ENCODE results near the gene NDUFS2. TPM values are rescaled to one million over a fixed set of nuclear protein-coding genes. Genes with fewer than 3 reads are reported as not detected.
"Not testable (repeated sequence)": the region's sequence is repeated elsewhere in the genome, so short reads cannot be mapped to it uniquely, and the experiment has no call there.

NDUFS2 gene
- total RNA-seq, 4 donors from 2014 or later: 82.6 to 209 (median 144) TPM

- Histone ChIP-seq H3K4me1 (no peaks in the 10 kb centered on the region), H3K36me3 (no peaks in the 10 kb centered on the region), H3K9me3 (no peaks in the 10 kb centered on the region), H3K27me3 (no peaks in the 10 kb centered on the region), H3K27ac (no peak overlapping the region), H3K4me3 (no peak overlapping the region)
- TF ChIP-seq POLR2A (IDR thresholded peaks at IDR 0.05) (no peak), POLR2AphosphoS5 (IDR thresholded peaks at IDR 0.05) (no peak), EP300 (IDR thresholded peaks at IDR 0.05; ENCODE audit: low read depth) (no peak)
- TF ChIP-seq, protein P1, sequence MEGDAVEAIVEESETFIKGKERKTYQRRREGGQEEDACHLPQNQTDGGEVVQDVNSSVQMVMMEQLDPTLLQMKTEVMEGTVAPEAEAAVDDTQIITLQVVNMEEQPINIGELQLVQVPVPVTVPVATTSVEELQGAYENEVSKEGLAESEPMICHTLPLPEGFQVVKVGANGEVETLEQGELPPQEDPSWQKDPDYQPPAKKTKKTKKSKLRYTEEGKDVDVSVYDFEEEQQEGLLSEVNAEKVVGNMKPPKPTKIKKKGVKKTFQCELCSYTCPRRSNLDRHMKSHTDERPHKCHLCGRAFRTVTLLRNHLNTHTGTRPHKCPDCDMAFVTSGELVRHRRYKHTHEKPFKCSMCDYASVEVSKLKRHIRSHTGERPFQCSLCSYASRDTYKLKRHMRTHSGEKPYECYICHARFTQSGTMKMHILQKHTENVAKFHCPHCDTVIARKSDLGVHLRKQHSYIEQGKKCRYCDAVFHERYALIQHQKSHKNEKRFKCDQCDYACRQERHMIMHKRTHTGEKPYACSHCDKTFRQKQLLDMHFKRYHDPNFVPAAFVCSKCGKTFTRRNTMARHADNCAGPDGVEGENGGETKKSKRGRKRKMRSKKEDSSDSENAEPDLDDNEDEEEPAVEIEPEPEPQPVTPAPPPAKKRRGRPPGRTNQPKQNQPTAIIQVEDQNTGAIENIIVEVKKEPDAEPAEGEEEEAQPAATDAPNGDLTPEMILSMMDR (IDR thresholded peaks at IDR 0.05): no peak
- in situ Hi-C loops (cut with MboI; ENCODE audit: low pct_ligation_motif_present in 1 of 4, low pct_unique_long_range_greater_than_20kb in 1 of 4, low sequenced_read_pairs in 3 of 4): no loop called here
- DNase-seq: no peak
- intact Hi-C loops (cut with DNase I; ENCODE audit: low total_unique reads): no loop called here
- WGBS, 2 donors (ENCODE audit: low coverage in 1 of 2): 57 to 71% methylated on average over 2 of the region's 2 CpGs
Measured at GRCh38 chr1:161242313-161242712, 40.1 kb downstream of the NDUFS2 start.

DNA sequence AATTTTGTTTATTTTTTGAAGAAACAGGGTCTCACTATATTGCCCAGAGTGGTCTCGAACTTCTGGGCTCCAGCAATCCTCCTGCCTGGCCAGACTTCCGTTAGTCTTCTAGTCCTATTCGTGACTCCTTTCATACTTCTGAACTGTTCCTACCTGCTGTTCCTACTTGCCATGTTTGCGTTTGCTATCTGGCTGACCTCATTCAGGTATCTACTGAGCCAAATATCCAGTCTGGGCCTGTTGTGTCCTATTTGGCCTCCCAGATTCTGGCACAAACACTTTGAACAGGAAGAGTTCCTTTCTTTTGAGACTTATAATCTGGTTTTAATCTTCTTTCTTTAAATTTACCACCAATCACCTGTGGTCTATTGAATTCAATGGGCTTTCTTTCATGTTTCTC is 42.7 kb downstream of the NDUFS2 start:
- no peaks in the 10 kb centered on the region for H3K9me3 ChIP-seq
- no peak for TF ChIP-seq POLR2AphosphoS5 (IDR thresholded peaks at IDR 0.05)
- TF ChIP-seq, protein P1 (IDR thresholded peaks at IDR 0.05): no peak
- H3K36me3 ChIP-seq: no peaks in the 10 kb centered on the region
- no peak overlapping the region for H3K4me3 ChIP-seq
- no peak overlapping the region for H3K27ac ChIP-seq
- intact Hi-C loops (cut with DNase I; ENCODE audit: low total_unique reads) (no loop called here), in situ Hi-C loops (cut with MboI; ENCODE audit: low pct_ligation_motif_present in 1 of 4, low pct_unique_long_range_greater_than_20kb in 1 of 4, low sequenced_read_pairs in 3 of 4) (no loop called here)
- H3K4me1 ChIP-seq: no peaks in the 10 kb centered on the region
- WGBS, 2 donors (ENCODE audit: low coverage in 1 of 2): 45 to 86% methylated on average over 2 to 4 of the region's 4 CpGs
- no peaks in the 10 kb centered on the region for H3K27me3 ChIP-seq
- no peak for DNase-seq

DNA sequence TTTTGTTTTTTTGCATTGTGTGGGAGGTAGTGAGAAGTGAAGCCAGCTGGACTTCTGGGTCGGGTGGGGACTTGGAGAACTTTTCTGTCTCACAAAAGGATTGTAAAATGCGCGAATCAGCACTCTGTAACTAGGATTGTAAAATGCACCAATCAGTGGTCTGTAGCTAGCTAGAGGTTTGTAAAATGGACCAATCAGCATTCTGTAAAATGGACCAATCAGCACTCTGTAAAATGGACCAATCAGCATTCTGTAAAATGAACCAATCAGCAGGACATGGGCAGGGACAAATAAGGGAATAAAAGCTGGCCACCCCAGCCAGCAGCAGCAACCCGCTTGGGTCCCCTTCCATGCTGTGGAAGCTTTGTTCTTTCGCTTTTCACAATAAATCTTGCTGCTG is 47.9 kb downstream of the NDUFS2 start:
- H3K4me1 ChIP-seq; H3K4me3 ChIP-seq; H3K27me3 ChIP-seq; intact Hi-C loops (cut with DNase I; ENCODE audit: low total_unique reads); H3K36me3 ChIP-seq; DNase-seq; in situ Hi-C loops (cut with MboI; ENCODE audit: low pct_ligation_motif_present in 1 of 4, low pct_unique_long_range_greater_than_20kb in 1 of 4, low sequenced_read_pairs in 3 of 4); H3K27ac ChIP-seq; H3K9me3 ChIP-seq: not testable (repeated sequence)
- 84 to 100% methylated on average over 1 to 5 of the region's 5 CpGs for WGBS, 2 donors (ENCODE audit: low coverage in 1 of 2)

GRCh38 chr1:161250829-161251228 is 48.7 kb downstream of the NDUFS2 start:
- H3K36me3 ChIP-seq: no peaks in the 10 kb centered on the region
- H3K27ac ChIP-seq: no peak overlapping the region
- no peaks in the 10 kb centered on the region for H3K27me3 ChIP-seq
- H3K4me1 ChIP-seq: no peaks in the 10 kb centered on the region
- WGBS, 2 donors (ENCODE audit: low coverage in 1 of 2): 80 to 86% methylated on average over 2 to 7 of the region's 7 CpGs
- no peaks in the 10 kb centered on the region for H3K9me3 ChIP-seq
- in situ Hi-C loops (cut with MboI; ENCODE audit: low pct_ligation_motif_present in 1 of 4, low pct_unique_long_range_greater_than_20kb in 1 of 4, low sequenced_read_pairs in 3 of 4): no loop called here
- TF ChIP-seq POLR2A (IDR thresholded peaks at IDR 0.05): no peak
- TF ChIP-seq, protein P1 (IDR thresholded peaks at IDR 0.05): no peak
- TF ChIP-seq POLR2AphosphoS5 (IDR thresholded peaks at IDR 0.05): no peak
- no peak for TF ChIP-seq EP300 (IDR thresholded peaks at IDR 0.05; ENCODE audit: low read depth)
- intact Hi-C loops (cut with DNase I; ENCODE audit: low total_unique reads): no loop called here
- no peak for DNase-seq
- no peak overlapping the region for H3K4me3 ChIP-seq

DNA sequence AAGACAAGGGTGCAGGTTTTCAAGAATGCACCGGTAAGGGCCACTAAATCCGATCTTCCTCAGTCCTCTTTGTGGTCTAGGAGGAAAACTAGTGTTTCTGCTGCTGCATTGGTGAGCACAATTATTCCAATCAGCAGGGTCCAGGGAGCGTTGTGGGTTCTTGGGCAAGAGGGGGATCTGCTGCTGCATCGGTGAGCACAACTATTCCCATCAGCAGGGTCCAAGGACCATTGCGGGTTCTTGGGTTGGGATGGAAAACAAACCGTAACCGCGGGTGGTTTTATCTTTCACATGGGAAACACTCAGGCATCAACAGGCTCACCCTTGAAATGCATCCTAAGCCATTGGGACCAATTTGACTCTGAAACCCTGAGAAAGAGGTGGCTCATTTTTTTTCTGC is 49.4 kb downstream of the NDUFS2 start:
- Histone ChIP-seq H3K36me3 (no peaks in the 10 kb centered on the region), H3K27ac (no peak overlapping the region), H3K9me3 (no peaks in the 10 kb centered on the region), H3K4me3 (no peak overlapping the region), H3K27me3 (no peaks in the 10 kb centered on the region), H3K4me1 (no peaks in the 10 kb centered on the region)
- TF ChIP-seq POLR2AphosphoS5 (IDR thresholded peaks at IDR 0.05) (no peak), EP300 (IDR thresholded peaks at IDR 0.05; ENCODE audit: low read depth) (no peak), POLR2A (IDR thresholded peaks at IDR 0.05) (no peak)
- TF ChIP-seq, protein P1 (IDR thresholded peaks at IDR 0.05): no peak
- 83 to 96% methylated on average over 1 to 8 of the region's 8 CpGs for WGBS, 2 donors (ENCODE audit: low coverage in 1 of 2)
- in situ Hi-C loops (cut with MboI; ENCODE audit: low pct_ligation_motif_present in 1 of 4, low pct_unique_long_range_greater_than_20kb in 1 of 4, low sequenced_read_pairs in 3 of 4): no loop called here
- intact Hi-C loops (cut with DNase I; ENCODE audit: low total_unique reads): no loop called here
- no peak for DNase-seq

- peaks cover 3 to 10% of the 10 kb centered on the region in 2 donors for H3K9me3 ChIP-seq
- in situ Hi-C loops (cut with MboI; ENCODE audit: low pct_ligation_motif_present in 1 of 4, low pct_unique_long_range_greater_than_20kb in 1 of 4, low sequenced_read_pairs in 3 of 4); H3K27ac ChIP-seq; intact Hi-C loops (cut with DNase I; ENCODE audit: low total_unique reads); H3K36me3 ChIP-seq; H3K4me3 ChIP-seq; DNase-seq: not testable (repeated sequence)
- H3K4me1 ChIP-seq: peaks cover 0 to 10% (median 7%) of the 10 kb centered on the region in 4 donors
- 89 to 95% methylated on average over 4 to 5 of the region's 5 CpGs for WGBS, 2 donors (ENCODE audit: low coverage in 1 of 2)
- peaks cover 33% of the 10 kb centered on the region for H3K27me3 ChIP-seq
Measured at GRCh38 chr1:161255302-161255701, 53.1 kb downstream of the NDUFS2 start.

GRCh38 chr1:161255955-161256520 is 53.9 kb downstream of the NDUFS2 start:
- Histone ChIP-seq H3K27me3 (peaks cover 40% of the 10 kb centered on the region), H3K9me3 (peaks cover 3 to 10% of the 10 kb centered on the region in 2 donors), H3K4me1 (peaks cover 0 to 15% (median 7%) of the 10 kb centered on the region in 4 donors)
- H3K4me3 ChIP-seq; DNase-seq; in situ Hi-C loops (cut with MboI; ENCODE audit: low pct_ligation_motif_present in 1 of 4, low pct_unique_long_range_greater_than_20kb in 1 of 4, low sequenced_read_pairs in 3 of 4); H3K27ac ChIP-seq; H3K36me3 ChIP-seq; intact Hi-C loops (cut with DNase I; ENCODE audit: low total_unique reads): not testable (repeated sequence)
- 83 to 90% methylated on average over 2 to 4 of the region's 4 CpGs for WGBS, 2 donors (ENCODE audit: low coverage in 1 of 2)
